ENCODE results near the gene AFF1. TPM values are rescaled to one million over a fixed set of nuclear protein-coding genes. Genes with fewer than 3 reads are reported as not detected.

Gene AFF1
- polyA plus RNA-seq, 1 donor, result 28.8 TPM

DNA sequence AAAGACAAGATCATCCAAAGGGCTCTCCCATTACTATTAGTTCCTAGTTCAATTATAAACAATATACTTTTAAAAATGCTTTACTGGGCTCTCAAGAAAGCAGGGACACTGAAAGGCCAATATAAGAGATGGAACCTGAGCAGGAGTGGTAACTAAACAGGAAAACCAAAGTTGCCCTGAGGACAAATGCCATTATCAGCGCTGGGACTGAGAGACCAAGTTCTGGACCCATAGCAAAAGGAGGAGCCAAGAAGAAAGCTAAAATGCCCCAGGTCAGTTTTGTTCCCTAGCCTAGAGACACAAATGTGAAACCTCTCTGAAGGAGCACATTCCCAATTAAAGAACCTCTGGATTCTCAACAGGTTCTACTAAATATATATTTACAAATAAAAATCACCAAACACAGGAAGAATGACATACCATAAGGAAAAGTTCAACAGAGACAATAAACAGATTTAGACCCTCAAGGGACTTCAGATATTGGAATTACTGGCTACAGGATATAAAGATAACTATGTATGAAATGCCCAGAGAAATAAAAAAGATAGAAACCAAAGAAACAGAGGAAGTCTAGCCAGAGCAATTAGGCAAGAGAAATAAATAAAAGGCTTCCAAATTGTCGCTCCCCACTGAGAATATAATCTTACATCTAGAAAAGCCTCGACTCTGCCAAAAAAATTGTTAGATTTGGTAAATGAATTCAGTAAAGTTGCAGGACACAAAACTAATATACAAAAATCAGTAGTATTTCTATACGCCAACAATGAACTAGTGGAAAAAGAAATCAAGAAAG, 218.5 kb downstream of the AFF1 start:
- DNase-seq, result no peak

GRCh38 chr4:87165892-87166291, 231.1 kb downstream of the AFF1 start:
- DNase-seq, result no peak

- no peak for DNase-seq
Measured at GRCh38 chr4:87166296-87166854, 231.6 kb downstream of the AFF1 start.

DNA sequence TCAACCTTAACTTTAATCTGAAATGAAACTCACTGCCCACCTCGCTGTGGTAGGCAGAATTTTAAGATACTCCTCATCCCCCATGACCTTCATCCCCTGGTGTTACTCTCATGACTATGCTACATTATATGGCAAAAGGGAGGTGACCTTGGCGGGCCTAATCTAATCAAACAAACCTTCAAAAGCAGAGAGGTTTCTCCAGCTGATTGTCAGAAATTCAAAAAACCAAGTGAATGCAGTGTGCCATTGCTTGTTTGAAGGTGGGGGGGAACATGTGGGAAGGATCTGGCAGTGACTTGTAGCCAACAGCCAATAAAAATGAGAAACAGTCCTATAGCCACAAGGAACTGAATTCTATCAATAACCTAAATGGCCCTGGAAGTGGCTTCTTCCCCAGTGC, 237.1 kb downstream of the AFF1 start:
- no peak for DNase-seq

DNA sequence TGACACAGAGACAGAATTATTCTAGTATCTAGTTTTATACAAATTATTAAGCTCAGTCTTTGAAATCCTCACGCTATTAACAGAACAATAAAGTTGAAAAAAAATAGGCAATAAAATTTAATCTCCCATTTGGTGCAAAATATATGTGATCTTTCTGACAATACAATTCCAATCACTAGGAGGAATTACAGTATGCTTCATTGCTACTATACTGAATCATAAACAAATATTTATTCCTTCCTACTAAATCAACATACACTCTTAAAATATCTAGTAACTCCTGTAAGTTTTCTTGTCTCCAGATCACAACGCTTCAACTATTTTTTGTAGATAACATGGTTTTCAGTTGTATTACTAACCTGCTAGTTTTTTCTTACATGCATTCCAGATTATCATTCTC, 239.9 kb downstream of the AFF1 start:
- no peak for DNase-seq

GRCh38 chr4:87179751-87180150, 244.9 kb downstream of the AFF1 start:
- DNase-seq, result no peak

GRCh38 chr4:87180767-87181166, 246.0 kb downstream of the AFF1 start:
- no peak for DNase-seq

DNA sequence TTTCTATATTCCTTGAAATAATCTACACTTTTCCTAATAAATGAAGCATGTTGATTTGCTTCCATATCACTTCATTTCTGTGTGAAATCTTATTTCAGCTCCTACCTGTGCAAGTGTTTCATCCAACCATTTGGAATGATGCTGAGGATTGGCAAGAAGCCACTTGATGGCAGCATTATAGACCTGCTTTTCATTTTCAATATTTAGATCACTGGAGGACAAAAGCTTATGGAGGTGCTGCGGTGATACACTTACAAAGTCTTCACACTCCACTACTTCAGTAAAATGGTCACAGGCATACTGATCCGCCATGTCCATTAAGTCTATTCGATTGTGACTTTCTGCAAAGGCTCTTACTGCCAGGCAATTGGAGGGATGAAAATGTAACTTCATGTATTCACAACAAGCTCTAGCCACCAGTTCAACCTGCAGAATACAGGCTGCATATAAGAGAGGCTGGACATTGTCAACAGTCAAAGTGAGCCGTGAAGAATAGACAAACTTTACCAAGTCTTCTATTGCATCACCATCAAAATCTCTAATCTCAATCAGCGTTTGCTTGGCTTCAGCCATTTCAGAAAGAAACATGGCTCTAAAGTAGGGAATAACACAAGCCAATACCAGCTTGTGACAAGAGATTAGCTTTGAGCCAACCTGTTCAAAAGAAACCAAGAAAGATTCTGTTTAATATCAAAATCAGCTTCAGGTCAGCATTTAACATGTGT, 250.5 kb downstream of the AFF1 start:
- no peak for DNase-seq

DNA sequence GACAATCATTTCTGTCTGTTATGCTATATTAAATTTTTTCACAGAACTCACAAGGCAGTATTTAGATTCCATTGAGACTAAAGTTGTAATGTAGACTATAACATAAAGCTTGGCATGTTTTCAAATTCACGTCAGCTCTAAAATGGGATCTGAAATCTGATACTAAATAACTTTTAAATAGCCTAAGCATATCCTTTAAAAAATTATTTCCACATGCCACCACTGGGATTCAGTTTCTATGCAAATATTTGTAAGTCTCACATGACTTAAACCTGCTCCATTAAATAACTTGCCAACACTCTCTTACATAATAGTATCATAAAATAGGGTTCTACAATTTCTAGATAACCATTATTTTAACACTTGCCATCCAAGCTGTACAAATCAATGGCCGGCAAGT, 253.2 kb downstream of the AFF1 start:
- DNase-seq, result peak; percentile 12

DNA sequence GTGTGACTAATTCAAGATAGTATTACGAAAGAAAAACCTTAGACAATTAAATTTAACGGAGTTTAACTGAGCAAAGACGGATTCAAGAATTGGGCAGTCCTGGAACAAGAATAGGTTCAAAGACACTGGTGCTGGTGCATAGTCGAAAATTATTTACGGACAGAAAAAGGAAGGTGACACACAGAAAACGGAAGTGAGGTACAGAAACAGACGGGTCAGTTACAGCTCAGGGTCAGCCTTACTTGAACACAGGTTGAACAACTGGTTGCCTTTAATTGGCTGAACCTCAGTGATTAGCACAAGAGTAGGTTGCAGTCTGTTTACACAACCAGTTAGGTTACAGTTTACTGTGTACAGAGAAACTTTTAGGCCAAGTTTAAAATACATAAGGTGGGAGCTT, 254.1 kb downstream of the AFF1 start:
- no peak for DNase-seq

Other genes starting within 250 kb of the AFF1 start
- gene SLC10A6, start 85.6 kb upstream of the AFF1 start, polyA plus RNA-seq (ENCODE audit: insufficient read length), result 0.26 TPM
- gene C4orf36, start 42.6 kb upstream of the AFF1 start, polyA plus RNA-seq (ENCODE audit: insufficient read length), result 0.35 TPM